Endothelial cell of umbilical vein (primary cell): ENCODE results near the gene NFATC2IP. TPM values are rescaled to one million over a fixed set of nuclear protein-coding genes. Genes with fewer than 3 reads are reported as not detected.

ENCODE experiments used
- BruUV-seq: library from RNA; stranded (reverse); fragments of 400-500 nt; replicated peaks from 2 replicates; lab custom pipeline; 2021; lab: Mats Ljungman, UMichigan
- CTCF ChIA-PET: fragments of 300-600, 350-600 bp; sonication (Branson Sonifier 250); formaldehyde crosslinking; loops from one replicate; lab custom pipeline; 2021; ENCODE audit warnings: antibody characterized with exemption, inconsistent platforms; lab: Charles Lee
- POLR2A ChIA-PET: fragments of 300-600, 350-600 bp; sonication (Branson Sonifier 250); formaldehyde crosslinking; loops from one replicate; lab custom pipeline; 2021; ENCODE audit warnings: antibody characterized with exemption, inconsistent platforms; lab: Charles Lee
- DNase-seq: peaks from one replicate; pipeline ENCODE4 v3.0.0-alpha.2; 2011; ENCODE audit warnings: low read depth, low spot score
- FAIRE-seq: peaks from 2 replicates; lab custom pipeline; 2011; peaks lifted over from hg19 to GRCh38; lab: Jason Lieb, UNC
- H2AFZ ChIP-seq: 2 replicates; pipeline ENCODE4 v1.6.0; 2012; ENCODE audit warnings: low read depth, low read length, control low read depth, inconsistent platforms
- H3K27ac ChIP-seq: 2 replicates; pipeline ENCODE4 v1.5.1; 2011; ENCODE audit warnings: low read depth, mild to moderate bottlenecking, control low read depth, low read length, moderate library complexity; ENCODE audit not compliant: insufficient read depth
- H3K27me3 ChIP-seq, 2 experiments: 2 replicates each; pipeline versions ENCODE4 v1.6.0 to v1.6.1; 2011; ENCODE audit warnings: low read length in 2 of 2, mixed read lengths in 1 of 2; ENCODE audit not compliant: control insufficient read depth in 2 of 2, insufficient read depth in 2 of 2
- H3K36me3 ChIP-seq, 2 experiments: 2 replicates in 1 of 2; 3 replicates in 1 of 2; pipeline ENCODE4 v1.5.1; 2011; ENCODE audit warnings: low read length in 2 of 2, mild to moderate bottlenecking in 1 of 2, moderate library complexity in 1 of 2; ENCODE audit not compliant: control insufficient read depth in 2 of 2, insufficient read depth in 2 of 2; ENCODE audit errors: extremely low read depth in 1 of 2
- H3K4me1 ChIP-seq: 3 replicates; pipeline ENCODE4 v1.5.1; 2011; ENCODE audit warnings: mild to moderate bottlenecking, low read length; ENCODE audit not compliant: control insufficient read depth, insufficient read depth; ENCODE audit errors: extremely low read depth
- H3K4me2 ChIP-seq: 2 replicates; pipeline ENCODE4 v1.6.1; 2011; ENCODE audit warnings: low read length, control low read depth, mixed read lengths; ENCODE audit not compliant: insufficient read depth
- H3K4me3 ChIP-seq, 3 experiments: fragments of 200-600 bp in 1 of 3; sonication (generic), shearing (Covaris generic) in 1 of 3; replicated peaks in 1 of 3; 2 replicates each; pipeline ENCODE4 v1.5.1; 2011 to 2016; ENCODE audit warnings: control low read depth in 3 of 3, low read length in 3 of 3, mild to moderate bottlenecking in 2 of 3, inconsistent platforms in 1 of 3, low read depth in 1 of 3, moderate library complexity in 1 of 3; ENCODE audit not compliant: insufficient read depth in 1 of 3
- H3K79me2 ChIP-seq: 2 replicates; pipeline ENCODE4 v1.6.0; 2012; ENCODE audit warnings: low read length, inconsistent platforms; ENCODE audit not compliant: control insufficient read depth, insufficient read depth
- H3K9ac ChIP-seq: replicated peaks from 2 replicates; pipeline ENCODE3; 2011; ENCODE audit warnings: low read length, control low read depth; ENCODE audit not compliant: insufficient read depth; ENCODE audit errors: extremely low read depth
- H3K9me1 ChIP-seq: replicated peaks from 3 replicates; pipeline ENCODE4 v1.6.0; 2011; ENCODE audit warnings: mild to moderate bottlenecking, low read length; ENCODE audit not compliant: control insufficient read depth, insufficient read depth; ENCODE audit errors: extremely low read depth
- H3K9me3 ChIP-seq: replicated peaks from 2 replicates; pipeline ENCODE4 v1.5.1; 2012; ENCODE audit warnings: low read length, inconsistent platforms; ENCODE audit not compliant: control insufficient read depth, insufficient read depth
- H4K20me1 ChIP-seq: replicated peaks from 2 replicates; pipeline ENCODE3; 2011; ENCODE audit warnings: mild to moderate bottlenecking, low read length; ENCODE audit not compliant: control insufficient read depth, insufficient read depth; ENCODE audit errors: extremely low read depth
- EZH2 ChIP-seq: IDR thresholded peaks from 2 replicates; pipeline ENCODE4 v1.6.1; 2012; ENCODE audit warnings: borderline replicate concordance, low read depth, mild to moderate bottlenecking, moderate library complexity, low read length, inconsistent platforms; ENCODE audit not compliant: severe bottlenecking
- FOS ChIP-seq: IDR thresholded peaks from 2 replicates; pipeline ENCODE4 v1.6.1; 2011; ENCODE audit warnings: mild to moderate bottlenecking, low read length, moderate library complexity, borderline replicate concordance; ENCODE audit not compliant: insufficient read depth
- GATA2 ChIP-seq: IDR thresholded peaks from 2 replicates; pipeline ENCODE4 v1.7.0; 2011; ENCODE audit warnings: low read depth, mild to moderate bottlenecking, moderate library complexity, mixed read lengths, low read length; ENCODE audit not compliant: insufficient read length, insufficient read depth
- JUN ChIP-seq: IDR thresholded peaks from 2 replicates; pipeline ENCODE4 v1.6.1; 2011; ENCODE audit warnings: borderline replicate concordance, low read depth; ENCODE audit not compliant: insufficient read length, insufficient read depth
- MYC ChIP-seq: IDR thresholded peaks from one replicate; pipeline ENCODE4 v1.6.1; 2011; ENCODE audit warnings: mild to moderate bottlenecking, low read depth, low read length
- POLR2A ChIP-seq: IDR thresholded peaks from 2 replicates; pipeline ENCODE4 v1.6.1; 2012; ENCODE audit warnings: low read depth, mild to moderate bottlenecking, control low read depth, low read length
- POLR2AphosphoS5 ChIP-seq: IDR thresholded peaks from 2 replicates; pipeline ENCODE4 v1.6.1; 2012; ENCODE audit warnings: low read depth, mild to moderate bottlenecking, control low read depth, low read length, moderate library complexity; ENCODE audit not compliant: insufficient read depth
- dilution Hi-C: fragments of 300-500 bp; cut with MboI; formaldehyde crosslinking; loops from one replicate; pipeline ENCODE4 v1.15.0; 2019; ENCODE audit warnings: low sequenced_read_pairs; ENCODE audit not compliant: extremely low pct_ligation_motif_present
- intact Hi-C: fragments of 100-400 bp; cut with micrococcal nuclease; formaldehyde crosslinking; loops from one replicate; pipeline ENCODE4 v1.10.0; 2022
- polyA plus RNA-seq, 4 experiments: library from polyadenylated mRNA; depleted of rRNA in 3 of 4; stranded (reverse) in 3 of 4; unstranded in 1 of 4; fragments of >200 nt; gene quantifications; 2 replicates each; pipeline versions ENCODE4 v1.2.1 to v1.2.3, GENCODE V29; 2011 to 2012; ENCODE audit warnings: missing spikeins in 1 of 4
- total RNA-seq: library from RNA; stranded (reverse); gene quantifications from 2 replicates; pipeline ENCODE4 v1.2.3, GENCODE V29; 2021
- TF ChIP-seq, protein P1 (sequence below), 2 donors: IDR thresholded peaks; 1 replicate in 1 of 2; 2 replicates in 1 of 2; pipeline ENCODE4 v1.5.1; 2011; ENCODE audit warnings: low read length in 2 of 2, mild to moderate bottlenecking in 2 of 2, moderate library complexity in 2 of 2, control low read depth in 1 of 2, inconsistent platforms in 1 of 2, low read depth in 1 of 2; ENCODE audit not compliant: insufficient read depth in 1 of 2; ENCODE audit errors: extremely low read depth in 1 of 2
- TF ChIP-seq, protein P2 (sequence below): IDR thresholded peaks from 2 replicates; pipeline ENCODE4 v1.6.1; 2011; ENCODE audit not compliant: insufficient read depth, insufficient read length

Gene NFATC2IP
- total and polyA plus RNA-seq, 2 donors (not counting 3 experiments of a cell fraction or from before 2014, with no cell fraction given) = 64.1 to 69.6 TPM

DNA sequence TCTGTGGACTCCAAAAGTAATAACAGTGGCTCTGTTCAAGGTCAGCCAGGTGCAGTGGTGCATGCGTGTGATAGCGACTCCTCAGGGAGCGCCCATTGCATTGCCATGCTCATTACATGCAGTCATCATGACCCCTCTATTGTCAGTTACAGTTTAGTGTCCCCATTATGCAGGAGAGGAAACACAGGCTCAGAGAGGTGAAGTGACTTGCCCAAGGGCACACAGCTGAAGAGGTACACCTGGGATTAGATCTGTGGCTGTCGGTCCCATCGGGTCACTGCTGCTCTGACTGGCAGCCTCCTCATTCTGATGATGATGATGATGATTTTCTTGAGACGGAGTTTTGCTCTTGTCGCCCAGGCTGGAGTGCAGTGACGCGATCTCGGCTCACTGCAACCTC, 41.8 kb downstream of the NFATC2IP start:
- ChIA-PET CTCF (no interaction called here), POLR2A (no interaction called here)
- dilution Hi-C loops = no loop called here
- no peak overlapping the region for H3K4me2 ChIP-seq
- no peaks in the 10 kb centered on the region for H3K79me2 ChIP-seq
- H3K9me3 ChIP-seq = no peaks in the 10 kb centered on the region
- BruUV-seq = no TSS peak
- H3K36me3 ChIP-seq = no peaks in the 10 kb centered on the region
- H4K20me1 ChIP-seq = no peaks in the 10 kb centered on the region
- no peaks in the 10 kb centered on the region for H3K4me1 ChIP-seq
- H3K4me3 ChIP-seq = no peak overlapping the region
- DNase-seq (no peak), FAIRE-seq (no peak)
- no peaks in the 10 kb centered on the region for H3K9me1 ChIP-seq
- no peak overlapping the region for H3K27ac ChIP-seq
- TF ChIP-seq JUN (no peak), FOS (no peak), MYC (no peak), GATA2 (no peak)
- no peak overlapping the region for H3K9ac ChIP-seq
- no peaks in the 10 kb centered on the region for H3K27me3 ChIP-seq
- no peak overlapping the region for H2AFZ ChIP-seq
- intact Hi-C loops = no loop called here

DNA sequence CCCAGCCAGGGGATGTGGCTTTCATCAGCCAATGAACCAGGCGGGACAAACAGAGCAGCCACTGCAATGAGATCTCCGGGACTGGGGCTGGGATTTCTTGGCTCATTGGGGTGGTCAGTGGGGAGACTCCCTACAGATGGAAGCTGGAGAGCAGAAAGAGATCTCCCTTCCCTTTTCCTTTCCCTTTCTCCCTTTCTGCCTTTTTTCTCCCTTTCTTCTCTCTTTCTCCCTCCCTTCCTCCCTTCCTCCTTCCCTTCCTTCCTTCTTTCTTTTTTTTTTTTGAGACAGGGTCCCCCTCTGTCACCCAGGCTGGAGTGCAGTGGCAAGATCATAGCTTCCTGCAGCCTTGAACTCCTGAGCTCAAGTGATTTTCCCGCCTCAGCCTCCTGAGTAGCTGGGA, 48.1 kb downstream of the NFATC2IP start:
- Histone ChIP-seq H4K20me1 (no peaks in the 10 kb centered on the region), H3K4me2 (no peak overlapping the region), H3K9me3 (no peaks in the 10 kb centered on the region), H3K27ac (no peak overlapping the region), H2AFZ (no peak overlapping the region), H3K36me3 (no peaks in the 10 kb centered on the region), H3K4me3 (no peak overlapping the region), H3K9ac (no peak overlapping the region), H3K27me3 (no peaks in the 10 kb centered on the region), H3K4me1 (no peaks in the 10 kb centered on the region), H3K9me1 (no peaks in the 10 kb centered on the region), H3K79me2 (no peaks in the 10 kb centered on the region)
- TF ChIP-seq, protein P1, sequence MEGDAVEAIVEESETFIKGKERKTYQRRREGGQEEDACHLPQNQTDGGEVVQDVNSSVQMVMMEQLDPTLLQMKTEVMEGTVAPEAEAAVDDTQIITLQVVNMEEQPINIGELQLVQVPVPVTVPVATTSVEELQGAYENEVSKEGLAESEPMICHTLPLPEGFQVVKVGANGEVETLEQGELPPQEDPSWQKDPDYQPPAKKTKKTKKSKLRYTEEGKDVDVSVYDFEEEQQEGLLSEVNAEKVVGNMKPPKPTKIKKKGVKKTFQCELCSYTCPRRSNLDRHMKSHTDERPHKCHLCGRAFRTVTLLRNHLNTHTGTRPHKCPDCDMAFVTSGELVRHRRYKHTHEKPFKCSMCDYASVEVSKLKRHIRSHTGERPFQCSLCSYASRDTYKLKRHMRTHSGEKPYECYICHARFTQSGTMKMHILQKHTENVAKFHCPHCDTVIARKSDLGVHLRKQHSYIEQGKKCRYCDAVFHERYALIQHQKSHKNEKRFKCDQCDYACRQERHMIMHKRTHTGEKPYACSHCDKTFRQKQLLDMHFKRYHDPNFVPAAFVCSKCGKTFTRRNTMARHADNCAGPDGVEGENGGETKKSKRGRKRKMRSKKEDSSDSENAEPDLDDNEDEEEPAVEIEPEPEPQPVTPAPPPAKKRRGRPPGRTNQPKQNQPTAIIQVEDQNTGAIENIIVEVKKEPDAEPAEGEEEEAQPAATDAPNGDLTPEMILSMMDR (IDR thresholded peaks at IDR 0.05; ENCODE audit: extremely low read depth in 1 of 2, insufficient read depth in 1 of 2, low read depth in 1 of 2, low read length in 2 of 2) = no peak
- TF ChIP-seq MYC (no peak), EZH2 (no peak), JUN (no peak), POLR2A (no peak), POLR2AphosphoS5 (no peak), FOS (no peak), GATA2 (no peak)
- TF ChIP-seq, protein P2, sequence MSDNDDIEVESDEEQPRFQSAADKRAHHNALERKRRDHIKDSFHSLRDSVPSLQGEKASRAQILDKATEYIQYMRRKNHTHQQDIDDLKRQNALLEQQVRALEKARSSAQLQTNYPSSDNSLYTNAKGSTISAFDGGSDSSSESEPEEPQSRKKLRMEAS = no peak
- CTCF ChIA-PET = interaction anchor here (2.6 kb wide), 1 partner anchor 25 kb away, joined by 7 read pairs; no protein-coding TSS in a partner anchor
- dilution Hi-C loops (no loop called here), intact Hi-C loops (no loop called here)
- POLR2A ChIA-PET = no interaction called here
- DNase-seq (no peak), FAIRE-seq (no peak)
- no TSS peak for BruUV-seq
